Measurements from ENCODE around the gene ZDHHC3. TPM values are rescaled to one million over a fixed set of nuclear protein-coding genes. Genes with fewer than 3 reads are reported as not detected.

The ZDHHC3 gene
- total and polyA plus RNA-seq, 2 donors (not counting 1 experiment from before 2014, with no cell fraction given) = 37.2 to 52.6 TPM

DNA sequence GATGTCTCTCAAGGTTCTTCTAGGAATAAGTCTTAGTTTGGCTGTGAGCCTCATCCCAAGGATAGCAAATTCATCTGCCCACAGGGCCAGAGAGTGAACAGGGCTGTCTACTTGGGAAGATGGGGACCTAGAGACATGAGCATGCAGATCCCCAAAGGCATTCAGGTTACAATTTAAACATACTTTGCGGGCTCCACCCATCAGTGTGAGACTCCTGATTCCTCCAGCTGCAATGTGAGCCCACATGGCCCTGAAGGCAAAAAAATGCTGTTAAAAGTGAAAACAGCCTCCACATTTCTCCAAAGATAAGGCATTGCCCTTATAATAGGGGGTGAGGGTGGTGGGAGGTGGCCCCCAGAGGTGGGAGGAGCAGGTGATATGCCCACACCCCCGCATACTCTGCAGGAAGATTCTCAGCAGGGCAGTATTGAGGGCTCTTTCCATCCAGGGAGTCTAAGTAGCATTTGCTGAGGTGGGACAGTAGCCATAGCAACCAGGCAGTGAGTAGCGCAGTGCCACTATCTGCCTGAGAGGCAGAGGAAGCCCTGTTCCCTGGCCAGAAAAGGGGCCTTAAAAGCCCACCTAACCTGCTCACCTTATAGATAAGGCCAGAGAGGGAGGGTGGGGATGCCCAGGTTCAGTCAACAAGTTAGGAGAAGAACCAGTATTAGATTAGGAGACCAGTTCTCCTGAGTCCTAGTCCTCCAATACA lies 70.4 kb downstream of the ZDHHC3 start:
- Histone ChIP-seq H3K27me3 (replicated peaks in 1 of 4; ENCODE audit: control extremely low read depth in 1 of 4, control insufficient read depth in 3 of 4, insufficient read depth in 4 of 4, low read length in 3 of 4) (peaks cover 0 to 21% (median 6%) of the 10 kb centered on the region in 4 experiments), H3K4me3 (ENCODE audit: control extremely low read depth in 1 of 5, extremely low read depth in 1 of 5, insufficient read depth in 1 of 5, low read depth in 2 of 5, low read length in 4 of 5) (no peak overlapping the region), H3K9ac (ENCODE audit: low read length) (no peak overlapping the region), H3K27ac (ENCODE audit: low read length in 2 of 2) (no peak overlapping the region), H3K36me3 (replicated peaks in 1 of 2; ENCODE audit: control extremely low read depth in 1 of 2, control insufficient read depth in 1 of 2, extremely low read depth in 1 of 2, insufficient read depth in 2 of 2, low read length in 1 of 2) (no peaks in the 10 kb centered on the region), H3K4me2 (replicated peaks; ENCODE audit: low read depth, low read length, poor library complexity, severe bottlenecking) (no peak overlapping the region), H3K79me2 (ENCODE audit: control insufficient read depth, insufficient read depth, low read length) (no peaks in the 10 kb centered on the region), H3K9me3 (ENCODE audit: control extremely low read depth in 1 of 3, control insufficient read depth in 2 of 3, insufficient read depth in 1 of 3, low read length in 2 of 3) (peaks cover 0 to 10% (median 3%) of the 10 kb centered on the region in 3 donors), H2AFZ (ENCODE audit: insufficient read depth, low read depth, low read length, poor library complexity, severe bottlenecking) (no peak overlapping the region), H4K20me1 (ENCODE audit: control insufficient read depth, insufficient read depth, low read length, poor library complexity, severe bottlenecking) (no peaks in the 10 kb centered on the region), H3K4me1 (ENCODE audit: control insufficient read depth in 2 of 2, insufficient read depth in 2 of 2, low read length in 2 of 2) (no peaks in the 10 kb centered on the region)
- ATAC-seq (ENCODE audit: low read depth) (no peak), DNase-seq (no peak)
- Mint-ChIP-seq H3K9me3 (ENCODE audit: insufficient read depth) (no peaks in the 10 kb centered on the region), H3K27ac (no peak overlapping the region), H3K27me3 (peaks cover 23% of the 10 kb centered on the region), H3K4me1 (no peaks in the 10 kb centered on the region), H3K4me3 (no peak overlapping the region)
- ChIA-PET POLR2A (no interaction called here), CTCF (no interaction called here)
- WGBS (ENCODE audit: insufficient coverage) = 100% methylated on average over 1 of the region's 3 CpGs
- intact Hi-C loops (cut with micrococcal nuclease) = no loop called here
- TF ChIP-seq, protein P1, sequence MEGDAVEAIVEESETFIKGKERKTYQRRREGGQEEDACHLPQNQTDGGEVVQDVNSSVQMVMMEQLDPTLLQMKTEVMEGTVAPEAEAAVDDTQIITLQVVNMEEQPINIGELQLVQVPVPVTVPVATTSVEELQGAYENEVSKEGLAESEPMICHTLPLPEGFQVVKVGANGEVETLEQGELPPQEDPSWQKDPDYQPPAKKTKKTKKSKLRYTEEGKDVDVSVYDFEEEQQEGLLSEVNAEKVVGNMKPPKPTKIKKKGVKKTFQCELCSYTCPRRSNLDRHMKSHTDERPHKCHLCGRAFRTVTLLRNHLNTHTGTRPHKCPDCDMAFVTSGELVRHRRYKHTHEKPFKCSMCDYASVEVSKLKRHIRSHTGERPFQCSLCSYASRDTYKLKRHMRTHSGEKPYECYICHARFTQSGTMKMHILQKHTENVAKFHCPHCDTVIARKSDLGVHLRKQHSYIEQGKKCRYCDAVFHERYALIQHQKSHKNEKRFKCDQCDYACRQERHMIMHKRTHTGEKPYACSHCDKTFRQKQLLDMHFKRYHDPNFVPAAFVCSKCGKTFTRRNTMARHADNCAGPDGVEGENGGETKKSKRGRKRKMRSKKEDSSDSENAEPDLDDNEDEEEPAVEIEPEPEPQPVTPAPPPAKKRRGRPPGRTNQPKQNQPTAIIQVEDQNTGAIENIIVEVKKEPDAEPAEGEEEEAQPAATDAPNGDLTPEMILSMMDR (IDR thresholded peaks at IDR 0.05) = no peak

DNA sequence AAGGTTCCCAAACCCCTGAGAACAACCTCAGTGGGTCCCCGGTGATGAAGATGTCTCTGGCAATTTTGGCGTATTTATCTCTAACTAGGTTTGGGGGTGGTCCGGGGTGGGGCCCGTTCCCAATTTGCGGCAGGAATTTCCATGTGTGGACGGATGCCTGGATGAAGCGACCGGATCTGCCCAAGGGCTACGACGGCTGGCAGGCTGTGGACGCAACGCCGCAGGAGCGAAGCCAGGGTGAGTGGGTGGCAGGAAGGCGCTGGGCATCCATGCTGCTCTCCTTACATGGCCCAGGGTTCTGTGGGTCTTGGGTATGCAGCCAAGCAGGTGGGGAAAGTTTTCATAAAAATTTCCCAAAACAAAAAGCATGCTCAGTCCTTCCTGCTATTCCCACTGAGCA lies 72.2 kb downstream of the ZDHHC3 start:
- H3K4me3 ChIP-seq (ENCODE audit: control extremely low read depth in 1 of 5, extremely low read depth in 1 of 5, insufficient read depth in 1 of 5, low read depth in 2 of 5, low read length in 4 of 5) = no peak overlapping the region
- WGBS (ENCODE audit: insufficient coverage) = 98% methylated on average over 15 of the region's 15 CpGs
- no peak overlapping the region for H2AFZ ChIP-seq (ENCODE audit: insufficient read depth, low read depth, low read length, poor library complexity, severe bottlenecking)
- CTCF ChIA-PET = no interaction called here
- no peaks in the 10 kb centered on the region for H3K4me1 ChIP-seq (ENCODE audit: control insufficient read depth in 2 of 2, insufficient read depth in 2 of 2, low read length in 2 of 2)
- no peak overlapping the region for H3K4me2 ChIP-seq (replicated peaks; ENCODE audit: low read depth, low read length, poor library complexity, severe bottlenecking)
- H3K27me3 ChIP-seq (replicated peaks in 1 of 4; ENCODE audit: control extremely low read depth in 1 of 4, control insufficient read depth in 3 of 4, insufficient read depth in 4 of 4, low read length in 3 of 4) = peaks cover 0 to 12% (median 2%) of the 10 kb centered on the region in 4 experiments
- H3K27me3 Mint-ChIP-seq = peaks cover 24% of the 10 kb centered on the region
- H4K20me1 ChIP-seq (ENCODE audit: control insufficient read depth, insufficient read depth, low read length, poor library complexity, severe bottlenecking) = no peaks in the 10 kb centered on the region
- no peak overlapping the region for H3K27ac ChIP-seq (ENCODE audit: low read length in 2 of 2)
- H3K36me3 ChIP-seq (replicated peaks in 1 of 2; ENCODE audit: control extremely low read depth in 1 of 2, control insufficient read depth in 1 of 2, extremely low read depth in 1 of 2, insufficient read depth in 2 of 2, low read length in 1 of 2) = no peaks in the 10 kb centered on the region
- H3K4me1 Mint-ChIP-seq = no peaks in the 10 kb centered on the region
- no peaks in the 10 kb centered on the region for H3K9me3 Mint-ChIP-seq (ENCODE audit: insufficient read depth)
- POLR2A ChIA-PET = no interaction called here
- no peaks in the 10 kb centered on the region for H3K79me2 ChIP-seq (ENCODE audit: control insufficient read depth, insufficient read depth, low read length)
- no peak overlapping the region for H3K9ac ChIP-seq (ENCODE audit: low read length)
- no peak for DNase-seq
- no peak overlapping the region for H3K4me3 Mint-ChIP-seq
- no peak for TF ChIP-seq EZH2 (IDR thresholded peaks at IDR 0.05; ENCODE audit: borderline replicate concordance, insufficient read depth, low read depth, low read length, poor library complexity, severe bottlenecking)
- TF ChIP-seq, protein P1 (IDR thresholded peaks at IDR 0.05) = no peak
- H3K27ac Mint-ChIP-seq = no peak overlapping the region
- peaks cover 0 to 10% (median 0%) of the 10 kb centered on the region in 3 donors for H3K9me3 ChIP-seq (ENCODE audit: control extremely low read depth in 1 of 3, control insufficient read depth in 2 of 3, insufficient read depth in 1 of 3, low read length in 2 of 3)
- no peak for ATAC-seq (ENCODE audit: low read depth)
- intact Hi-C loops (cut with micrococcal nuclease) = no loop called here
